Measurements from ENCODE around the gene C5orf15. TPM values are rescaled to one million over a fixed set of nuclear protein-coding genes. Genes with fewer than 3 reads are reported as not detected.
"Not testable (repeated sequence)": the region's sequence is repeated elsewhere in the genome, so short reads cannot be mapped to it uniquely, and the experiment has no call there.

C5orf15 gene
- total RNA-seq, 2 donors from 2014 or later = 29.3 to 30.6 TPM

- ATAC-seq (peak; percentile 52), DNase-seq (peak in 1 of 2 donors; percentile 38)
- intact Hi-C loops (cut with DNase I, micrococcal nuclease) = no loop called here
Measured at GRCh38 chr5:133967698-133968203, 674 bp downstream of the C5orf15 start.

GRCh38 chr5:133967124-133967523 lies 1.3 kb downstream of the C5orf15 start:
- no peak for DNase-seq
- intact Hi-C loops (cut with DNase I, micrococcal nuclease) = no loop called here
- ATAC-seq = no peak

- intact Hi-C loops (cut with DNase I, micrococcal nuclease) = no loop called here
- no peak for ATAC-seq
- DNase-seq = no peak
Measured at GRCh38 chr5:133966090-133966489, 2.3 kb downstream of the C5orf15 start.

GRCh38 chr5:133963493-133964128 lies 4.8 kb downstream of the C5orf15 start:
- DNase-seq = no peak
- intact Hi-C loops (cut with DNase I, micrococcal nuclease) = no loop called here
- no peak for ATAC-seq

- DNase-seq = no peak
- intact Hi-C loops (cut with DNase I, micrococcal nuclease) = no loop called here
Measured at GRCh38 chr5:133962801-133963476, 5.5 kb downstream of the C5orf15 start.

GRCh38 chr5:133962131-133962530 lies 6.3 kb downstream of the C5orf15 start:
- ATAC-seq (no peak), DNase-seq (no peak)
- intact Hi-C loops (cut with DNase I, micrococcal nuclease) = no loop called here

More at GRCh38 chr5:133962801-133963476, 5.5 kb downstream of the C5orf15 start:
- ATAC-seq = no peak

- intact Hi-C loops (cut with DNase I, micrococcal nuclease) = no loop called here
- ATAC-seq = no peak
- no peak for DNase-seq
Measured at GRCh38 chr5:133959643-133960042, 8.8 kb downstream of the C5orf15 start.

- intact Hi-C loops (cut with DNase I, micrococcal nuclease) = no loop called here
- DNase-seq = no peak
- no peak for ATAC-seq
Measured at GRCh38 chr5:133957591-133957990, 10.8 kb downstream of the C5orf15 start.

- no peak for DNase-seq
- intact Hi-C loops (cut with DNase I, micrococcal nuclease) = no loop called here
- ATAC-seq = no peak
Measured at GRCh38 chr5:133957080-133957479, 11.3 kb downstream of the C5orf15 start.

- intact Hi-C loops (cut with DNase I, micrococcal nuclease); ATAC-seq; DNase-seq: not testable (repeated sequence)
Measured at GRCh38 chr5:133956196-133956595, 12.2 kb downstream of the C5orf15 start.

- DNase-seq = no peak
- intact Hi-C loops (cut with DNase I, micrococcal nuclease) = no loop called here
- ATAC-seq = no peak
Measured at GRCh38 chr5:133953568-133954145, 14.8 kb downstream of the C5orf15 start.

- intact Hi-C loops (cut with DNase I, micrococcal nuclease) = no loop called here
- ATAC-seq = no peak
- DNase-seq = peak in 1 of 2 donors; percentile 44
Measured at GRCh38 chr5:133952729-133953567, 15.5 kb downstream of the C5orf15 start.

GRCh38 chr5:133950821-133951612 lies 17.4 kb downstream of the C5orf15 start:
- intact Hi-C loops (cut with DNase I, micrococcal nuclease) = no loop called here
- ATAC-seq = no peak
- no peak for DNase-seq

- ATAC-seq (no peak), DNase-seq (no peak)
- intact Hi-C loops (cut with DNase I, micrococcal nuclease) = no loop called here
Measured at GRCh38 chr5:133948721-133949120, 19.7 kb downstream of the C5orf15 start.

GRCh38 chr5:133947431-133947841 lies 21.0 kb downstream of the C5orf15 start:
- ATAC-seq (no peak), DNase-seq (no peak)
- intact Hi-C loops (cut with DNase I, micrococcal nuclease) = no loop called here

GRCh38 chr5:133945568-133945967 lies 22.9 kb downstream of the C5orf15 start:
- ATAC-seq (no peak), DNase-seq (no peak)
- intact Hi-C loops (cut with DNase I, micrococcal nuclease) = no loop called here

GRCh38 chr5:133944263-133945185 lies 23.9 kb downstream of the C5orf15 start:
- peak; percentile 43 for ATAC-seq
- peak in 1 of 2 donors; percentile 43 for DNase-seq
- intact Hi-C loops (cut with DNase I, micrococcal nuclease) = no loop called here
